Prostate gland (tissue), 2 donors: ENCODE data around the gene ANKFY1. TPM values are rescaled to one million over a fixed set of nuclear protein-coding genes. Genes with fewer than 3 reads are reported as not detected.

Experiments
- DNase-seq: peaks from one replicate; pipeline ENCODE4 v3.0.0-alpha.2; 2019; ENCODE audit warnings: low spot score
- H3K27ac ChIP-seq, 2 donors: fragments of 200-600 bp; sonication (generic); 2 replicates each; pipeline ENCODE4 v1.5.1; 2017 to 2019
- H3K27me3 ChIP-seq: fragments of 200-600 bp; sonication (generic); replicated peaks from 2 replicates; pipeline ENCODE4 v1.5.1; 2019; ENCODE audit not compliant: insufficient read depth
- H3K36me3 ChIP-seq, 2 donors: fragments of 200-600 bp; sonication (generic); 1 replicate in 1 of 2; 2 replicates in 1 of 2; pipeline versions ENCODE4 v1.5.1 to v1.8.1; 2017 to 2019
- H3K4me1 ChIP-seq: fragments of 200-600 bp; sonication (generic); replicated peaks from 2 replicates; pipeline ENCODE4 v1.5.1; 2019
- H3K4me3 ChIP-seq, 2 donors: fragments of 200-600 bp; sonication (generic); 2 replicates each; pipeline ENCODE4 v1.5.1; 2017 to 2019
- H3K9me3 ChIP-seq: fragments of 200-600 bp; sonication (generic); 2 replicates; pipeline ENCODE4 v1.5.1; 2017
- CTCF ChIP-seq, 4 experiments: fragments of 200-600 bp in 2 of 4; fragments of 450-650 bp in 2 of 4; sonication (generic) in 2 of 4; IDR thresholded peaks; 1 replicate in 3 of 4; 2 replicates in 1 of 4; pipeline ENCODE4 v1.5.1; 2016 to 2019; ENCODE audit warnings: antibody characterized with exemption in 4 of 4, mild to moderate bottlenecking in 2 of 4, moderate library complexity in 2 of 4
- POLR2A ChIP-seq: fragments of 450-650 bp; IDR thresholded peaks from one replicate; pipeline ENCODE4 v1.6.1; 2016; ENCODE audit warnings: antibody characterized with exemption, mild to moderate bottlenecking
- POLR2AphosphoS5 ChIP-seq: sonication (generic); formaldehyde crosslinking; IDR thresholded peaks from one replicate; pipeline ENCODE4 v1.6.1; 2017; ENCODE audit warnings: antibody characterized with exemption
- WGBS: methylation state at CpG from one replicate; pipeline ENCODE4 v1.1.5; 2018; 5-methylcytosine and 5-hydroxymethylcytosine counted together
- intact Hi-C: fragments of 100-400 bp; cut with DNase I; formaldehyde crosslinking; loops from one replicate; pipeline ENCODE4 v1.14.2; 2022
- total RNA-seq, 2 donors: library from RNA; depleted of rRNA; stranded (reverse); fragments of >200 nt; gene quantifications; one replicate each; pipeline ENCODE4 v1.1.0, GENCODE V29; 2016

ANKFY1 gene
- total RNA-seq, 2 donors from 2014 or later, result 35.2 to 46.0 TPM

- 59% methylated on average over 3 of the region's 3 CpGs for WGBS
Measured at GRCh38 chr17:4152471-4152870, 111.3 kb downstream of the ANKFY1 start.

DNA sequence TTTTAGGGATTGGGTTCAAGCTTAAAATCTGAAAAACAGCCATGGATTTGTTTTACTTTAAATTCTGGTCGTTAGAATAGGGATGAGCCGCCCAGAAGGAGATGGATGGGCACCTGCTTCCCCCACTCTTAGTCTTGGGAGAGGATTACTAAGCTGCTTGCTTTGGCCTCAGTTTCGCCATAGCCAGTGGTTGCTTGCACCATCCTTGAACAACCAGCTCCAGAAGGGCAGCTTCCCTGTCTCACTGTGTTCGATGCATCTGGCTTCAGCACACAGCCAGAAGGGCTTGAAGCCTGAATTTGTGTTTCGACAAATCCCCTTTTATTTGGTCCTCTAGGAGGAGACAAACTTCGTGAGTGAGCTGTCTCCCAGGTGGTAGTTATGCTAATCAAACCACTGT is 113.7 kb downstream of the ANKFY1 start:
- intact Hi-C loops, result no loop called here
- TF ChIP-seq POLR2AphosphoS5, result no peak
- TF ChIP-seq POLR2A, result no peak
- no peak for TF ChIP-seq CTCF (IDR thresholded peaks at IDR 0.05)
- Histone ChIP-seq H3K9me3 (no peaks in the 10 kb centered on the region), H3K27ac (no peak overlapping the region), H3K36me3 (no peaks in the 10 kb centered on the region), H3K4me3 (no peak overlapping the region), H3K4me1 (no peaks in the 10 kb centered on the region), H3K27me3 (no peaks in the 10 kb centered on the region)
- 85% methylated on average over 6 of the region's 6 CpGs for WGBS
- DNase-seq, result no peak

More at GRCh38 chr17:4152471-4152870, 111.3 kb downstream of the ANKFY1 start:
- H3K36me3 ChIP-seq, result no peaks in the 10 kb centered on the region
- intact Hi-C loops, result no loop called here
- no peak for DNase-seq
- H3K4me3 ChIP-seq, result no peak overlapping the region
- H3K27ac ChIP-seq, result no peak overlapping the region
- no peak for TF ChIP-seq POLR2AphosphoS5
- TF ChIP-seq POLR2A, result no peak
- no peak for TF ChIP-seq CTCF (IDR thresholded peaks at IDR 0.05)
- no peaks in the 10 kb centered on the region for H3K9me3 ChIP-seq
- no peaks in the 10 kb centered on the region for H3K4me1 ChIP-seq
- no peaks in the 10 kb centered on the region for H3K27me3 ChIP-seq

DNA sequence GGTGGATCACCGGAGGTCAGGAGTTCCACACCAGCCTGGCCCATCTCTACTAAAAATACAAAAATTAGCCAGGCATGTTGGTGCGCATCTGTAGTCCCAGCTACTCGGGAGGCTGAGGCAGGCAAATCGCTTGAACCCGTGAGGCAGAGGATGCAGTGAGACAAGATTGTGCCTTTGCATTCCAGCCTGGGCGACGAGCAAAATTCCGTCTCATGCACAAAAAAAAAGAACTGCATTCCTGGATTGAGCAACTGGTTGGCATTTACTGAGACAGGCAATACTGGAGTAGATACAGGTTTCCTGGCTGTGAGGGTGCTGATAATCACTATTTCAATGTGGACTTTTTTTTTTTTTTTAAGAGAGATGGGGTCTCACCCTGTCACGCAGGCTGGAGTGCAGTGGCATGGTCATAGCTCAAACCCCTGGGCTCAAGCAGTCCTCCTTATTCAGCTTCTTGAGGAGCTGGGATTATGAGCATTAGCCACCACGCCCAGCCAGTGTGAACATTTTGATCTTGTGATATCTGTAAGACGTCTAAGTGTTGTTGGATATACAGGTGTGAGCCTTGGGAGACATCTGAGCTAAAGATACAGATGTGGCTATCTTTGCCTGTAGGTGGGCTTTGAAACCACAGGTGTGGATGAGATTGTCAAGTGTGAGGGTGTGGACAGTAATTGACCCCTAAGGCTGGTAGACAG is 115.0 kb downstream of the ANKFY1 start:
- no peak for DNase-seq
- no peaks in the 10 kb centered on the region for H3K9me3 ChIP-seq
- no peaks in the 10 kb centered on the region for H3K27me3 ChIP-seq
- H3K27ac ChIP-seq, result no peak overlapping the region
- intact Hi-C loops, result no loop called here
- H3K4me1 ChIP-seq, result peaks cover 5% of the 10 kb centered on the region
- H3K4me3 ChIP-seq, result no peak overlapping the region
- TF ChIP-seq POLR2AphosphoS5 (no peak), POLR2A (no peak), CTCF (IDR thresholded peaks at IDR 0.05) (no peak)
- WGBS, result 88% methylated on average over 11 of the region's 11 CpGs
- H3K36me3 ChIP-seq, result no peaks in the 10 kb centered on the region

DNA sequence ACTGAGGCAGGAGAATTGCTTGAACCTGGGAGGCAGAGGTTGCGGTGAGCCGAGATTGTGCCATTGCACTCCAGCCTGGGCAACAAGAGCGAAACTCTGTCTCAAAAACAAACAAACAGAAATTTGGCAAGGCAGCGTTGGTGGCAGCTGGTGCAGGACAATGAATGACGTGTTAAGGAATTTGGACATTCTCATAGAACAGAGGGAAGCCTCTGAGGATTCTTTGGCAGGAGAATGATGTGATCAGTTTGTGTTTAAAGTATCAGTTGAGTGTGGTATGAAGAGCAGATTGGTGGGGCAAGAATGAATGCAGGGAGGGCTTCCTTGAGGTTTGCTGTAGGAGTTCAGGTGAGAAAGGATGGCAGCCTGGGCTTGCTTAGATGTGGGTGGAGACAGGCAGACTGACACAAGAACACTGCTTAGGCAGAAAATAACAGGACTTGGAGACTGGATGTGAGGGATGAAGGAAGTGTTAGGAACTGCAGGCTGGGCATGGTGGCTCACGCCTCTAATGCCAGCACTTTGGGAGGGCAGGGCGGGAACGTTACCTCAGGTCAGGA is 115.9 kb downstream of the ANKFY1 start:
- intact Hi-C loops, result no loop called here

More for the DNA sequence above, 115.9 kb downstream of the ANKFY1 start:
- H3K4me1 ChIP-seq, result peaks cover 5% of the 10 kb centered on the region
- TF ChIP-seq POLR2AphosphoS5 (no peak), POLR2A (no peak), CTCF (IDR thresholded peaks at IDR 0.05) (no peak)
- no peaks in the 10 kb centered on the region for H3K27me3 ChIP-seq
- no peaks in the 10 kb centered on the region for H3K36me3 ChIP-seq
- no peak overlapping the region for H3K27ac ChIP-seq
- H3K4me3 ChIP-seq, result no peak overlapping the region
- 88% methylated on average over 8 of the region's 8 CpGs for WGBS
- no peaks in the 10 kb centered on the region for H3K9me3 ChIP-seq
- no peak for DNase-seq
